ENCODE data around the gene CADM2.

The CADM2 gene

GRCh38 chr3:84989102-84989501, 30.3 kb downstream of the CADM2 start:
- no peaks in the 10 kb centered on the region for H3K27me3 ChIP-seq (ENCODE audit: control insufficient read depth, insufficient read depth, low read length)

GRCh38 chr3:84991422-84991900, 32.7 kb downstream of the CADM2 start:
- H3K27me3 ChIP-seq (ENCODE audit: control insufficient read depth, insufficient read depth, low read length): no peaks in the 10 kb centered on the region
- H3K27ac ChIP-seq (ENCODE audit: low read depth, low read length): no peak overlapping the region
- H3K4me3 ChIP-seq (ENCODE audit: low read length): no peak overlapping the region
- H3K4me1 ChIP-seq (ENCODE audit: control insufficient read depth, insufficient read depth, low read length): no peaks in the 10 kb centered on the region
- H3K9ac ChIP-seq (ENCODE audit: low read length): no peak overlapping the region
- H3K36me3 ChIP-seq (ENCODE audit: control insufficient read depth, insufficient read depth, low read length): no peaks in the 10 kb centered on the region

More at GRCh38 chr3:84989102-84989501, 30.3 kb downstream of the CADM2 start:
- no peaks in the 10 kb centered on the region for H3K4me1 ChIP-seq (ENCODE audit: control insufficient read depth, insufficient read depth, low read length)
- no peak overlapping the region for H3K27ac ChIP-seq (ENCODE audit: low read depth, low read length)
- no peaks in the 10 kb centered on the region for H3K36me3 ChIP-seq (ENCODE audit: control insufficient read depth, insufficient read depth, low read length)
- H3K9ac ChIP-seq (ENCODE audit: low read length): no peak overlapping the region
- no peak overlapping the region for H3K4me3 ChIP-seq (ENCODE audit: low read length)

- H3K36me3 ChIP-seq (ENCODE audit: control insufficient read depth, insufficient read depth, low read length): no peaks in the 10 kb centered on the region
- no peak overlapping the region for H3K27ac ChIP-seq (ENCODE audit: low read depth, low read length)
- H3K4me3 ChIP-seq (ENCODE audit: low read length): no peak overlapping the region
- no peaks in the 10 kb centered on the region for H3K27me3 ChIP-seq (ENCODE audit: control insufficient read depth, insufficient read depth, low read length)
- no peak overlapping the region for H3K9ac ChIP-seq (ENCODE audit: low read length)
- H3K4me1 ChIP-seq (ENCODE audit: control insufficient read depth, insufficient read depth, low read length): no peaks in the 10 kb centered on the region
Measured at GRCh38 chr3:84993956-84994355, 35.2 kb downstream of the CADM2 start.

GRCh38 chr3:84998545-84998944, 39.8 kb downstream of the CADM2 start:
- no peak overlapping the region for H3K27ac ChIP-seq (ENCODE audit: low read depth, low read length)
- no peaks in the 10 kb centered on the region for H3K27me3 ChIP-seq (ENCODE audit: control insufficient read depth, insufficient read depth, low read length)
- H3K9ac ChIP-seq (ENCODE audit: low read length): no peak overlapping the region
- H3K4me3 ChIP-seq (ENCODE audit: low read length): no peak overlapping the region
- H3K4me1 ChIP-seq (ENCODE audit: control insufficient read depth, insufficient read depth, low read length): no peaks in the 10 kb centered on the region
- H3K36me3 ChIP-seq (ENCODE audit: control insufficient read depth, insufficient read depth, low read length): no peaks in the 10 kb centered on the region

- Histone ChIP-seq H3K27ac (ENCODE audit: low read depth, low read length) (no peak overlapping the region), H3K4me3 (ENCODE audit: low read length) (no peak overlapping the region), H3K4me1 (ENCODE audit: control insufficient read depth, insufficient read depth, low read length) (no peaks in the 10 kb centered on the region), H3K9ac (ENCODE audit: low read length) (no peak overlapping the region), H3K36me3 (ENCODE audit: control insufficient read depth, insufficient read depth, low read length) (no peaks in the 10 kb centered on the region), H3K27me3 (ENCODE audit: control insufficient read depth, insufficient read depth, low read length) (no peaks in the 10 kb centered on the region)
Measured at GRCh38 chr3:85003479-85003878, 44.7 kb downstream of the CADM2 start.

GRCh38 chr3:85004147-85004546, 45.4 kb downstream of the CADM2 start:
- no peak overlapping the region for H3K4me3 ChIP-seq (ENCODE audit: low read length)
- no peaks in the 10 kb centered on the region for H3K36me3 ChIP-seq (ENCODE audit: control insufficient read depth, insufficient read depth, low read length)
- no peak overlapping the region for H3K9ac ChIP-seq (ENCODE audit: low read length)
- no peaks in the 10 kb centered on the region for H3K4me1 ChIP-seq (ENCODE audit: control insufficient read depth, insufficient read depth, low read length)
- no peaks in the 10 kb centered on the region for H3K27me3 ChIP-seq (ENCODE audit: control insufficient read depth, insufficient read depth, low read length)
- no peak overlapping the region for H3K27ac ChIP-seq (ENCODE audit: low read depth, low read length)

GRCh38 chr3:85005946-85006345, 47.2 kb downstream of the CADM2 start:
- Histone ChIP-seq H3K27ac (ENCODE audit: low read depth, low read length) (no peak overlapping the region), H3K4me1 (ENCODE audit: control insufficient read depth, insufficient read depth, low read length) (no peaks in the 10 kb centered on the region), H3K27me3 (ENCODE audit: control insufficient read depth, insufficient read depth, low read length) (no peaks in the 10 kb centered on the region), H3K9ac (ENCODE audit: low read length) (no peak overlapping the region), H3K4me3 (ENCODE audit: low read length) (no peak overlapping the region), H3K36me3 (ENCODE audit: control insufficient read depth, insufficient read depth, low read length) (no peaks in the 10 kb centered on the region)

GRCh38 chr3:85007195-85008094, 48.7 kb downstream of the CADM2 start:
- H3K4me1 ChIP-seq (ENCODE audit: control insufficient read depth, insufficient read depth, low read length): no peaks in the 10 kb centered on the region
- H3K36me3 ChIP-seq (ENCODE audit: control insufficient read depth, insufficient read depth, low read length): no peaks in the 10 kb centered on the region
- no peaks in the 10 kb centered on the region for H3K27me3 ChIP-seq (ENCODE audit: control insufficient read depth, insufficient read depth, low read length)
- H3K4me3 ChIP-seq (ENCODE audit: low read length): no peak overlapping the region
- H3K9ac ChIP-seq (ENCODE audit: low read length): no peak overlapping the region
- no peak overlapping the region for H3K27ac ChIP-seq (ENCODE audit: low read depth, low read length)

- H3K27me3 ChIP-seq (ENCODE audit: control insufficient read depth, insufficient read depth, low read length): no peaks in the 10 kb centered on the region
- H3K36me3 ChIP-seq (ENCODE audit: control insufficient read depth, insufficient read depth, low read length): no peaks in the 10 kb centered on the region
- no peak overlapping the region for H3K4me3 ChIP-seq (ENCODE audit: low read length)
- H3K27ac ChIP-seq (ENCODE audit: low read depth, low read length): no peak overlapping the region
- no peaks in the 10 kb centered on the region for H3K4me1 ChIP-seq (ENCODE audit: control insufficient read depth, insufficient read depth, low read length)
- no peak overlapping the region for H3K9ac ChIP-seq (ENCODE audit: low read length)
Measured at GRCh38 chr3:85020828-85021227, 62.0 kb downstream of the CADM2 start.

GRCh38 chr3:85030052-85030451, 71.3 kb downstream of the CADM2 start:
- H3K4me3 ChIP-seq (ENCODE audit: low read length): no peak overlapping the region
- no peak overlapping the region for H3K9ac ChIP-seq (ENCODE audit: low read length)
- H3K27ac ChIP-seq (ENCODE audit: low read depth, low read length): no peak overlapping the region
- H3K36me3 ChIP-seq (ENCODE audit: control insufficient read depth, insufficient read depth, low read length): no peaks in the 10 kb centered on the region
- no peaks in the 10 kb centered on the region for H3K27me3 ChIP-seq (ENCODE audit: control insufficient read depth, insufficient read depth, low read length)
- H3K4me1 ChIP-seq (ENCODE audit: control insufficient read depth, insufficient read depth, low read length): no peaks in the 10 kb centered on the region

GRCh38 chr3:85037203-85037602, 78.4 kb downstream of the CADM2 start:
- Histone ChIP-seq H3K9ac (ENCODE audit: low read length) (no peak overlapping the region), H3K4me3 (ENCODE audit: low read length) (no peak overlapping the region), H3K4me1 (ENCODE audit: control insufficient read depth, insufficient read depth, low read length) (no peaks in the 10 kb centered on the region), H3K36me3 (ENCODE audit: control insufficient read depth, insufficient read depth, low read length) (no peaks in the 10 kb centered on the region), H3K27me3 (ENCODE audit: control insufficient read depth, insufficient read depth, low read length) (no peaks in the 10 kb centered on the region), H3K27ac (ENCODE audit: low read depth, low read length) (no peak overlapping the region)

GRCh38 chr3:85041001-85041400, 82.2 kb downstream of the CADM2 start:
- Histone ChIP-seq H3K36me3 (ENCODE audit: control insufficient read depth, insufficient read depth, low read length) (no peaks in the 10 kb centered on the region), H3K4me3 (ENCODE audit: low read length) (no peak overlapping the region), H3K4me1 (ENCODE audit: control insufficient read depth, insufficient read depth, low read length) (no peaks in the 10 kb centered on the region), H3K27me3 (ENCODE audit: control insufficient read depth, insufficient read depth, low read length) (no peaks in the 10 kb centered on the region), H3K9ac (ENCODE audit: low read length) (no peak overlapping the region), H3K27ac (ENCODE audit: low read depth, low read length) (no peak overlapping the region)

- Histone ChIP-seq H3K4me3 (ENCODE audit: low read length) (no peak overlapping the region), H3K27me3 (ENCODE audit: control insufficient read depth, insufficient read depth, low read length) (no peaks in the 10 kb centered on the region), H3K9ac (ENCODE audit: low read length) (no peak overlapping the region), H3K27ac (ENCODE audit: low read depth, low read length) (no peak overlapping the region), H3K36me3 (ENCODE audit: control insufficient read depth, insufficient read depth, low read length) (no peaks in the 10 kb centered on the region), H3K4me1 (ENCODE audit: control insufficient read depth, insufficient read depth, low read length) (no peaks in the 10 kb centered on the region)
Measured at GRCh38 chr3:85041562-85042055, 82.8 kb downstream of the CADM2 start.
